ENCODE measurements around the gene COL27A1. TPM values are rescaled to one million over a fixed set of nuclear protein-coding genes. Genes with fewer than 3 reads are reported as not detected.

Gene COL27A1
- total RNA-seq, 2 experiments from 2014 or later = 8.4 to 9.7 TPM

DNA sequence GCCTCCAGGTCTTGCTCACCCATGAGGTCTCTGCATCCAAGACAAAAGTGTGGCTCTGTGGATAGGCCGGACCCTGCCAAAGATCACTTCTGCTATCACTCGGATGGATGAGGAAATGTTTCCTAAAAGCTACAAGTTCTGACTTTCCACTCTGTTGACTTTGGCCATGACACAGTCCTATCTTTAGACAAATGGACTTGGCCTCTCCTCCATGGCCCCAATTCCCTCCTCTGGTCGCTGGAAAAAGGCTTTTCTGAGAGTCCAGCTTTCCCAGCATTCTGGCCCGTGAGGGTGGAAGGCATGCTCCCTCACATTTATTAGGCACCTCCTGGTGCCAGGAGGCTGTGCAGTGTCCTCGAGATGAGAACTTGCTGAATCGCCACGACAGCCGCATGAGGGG lies 83.1 kb downstream of the COL27A1 start:
- TF ChIP-seq, protein P1, sequence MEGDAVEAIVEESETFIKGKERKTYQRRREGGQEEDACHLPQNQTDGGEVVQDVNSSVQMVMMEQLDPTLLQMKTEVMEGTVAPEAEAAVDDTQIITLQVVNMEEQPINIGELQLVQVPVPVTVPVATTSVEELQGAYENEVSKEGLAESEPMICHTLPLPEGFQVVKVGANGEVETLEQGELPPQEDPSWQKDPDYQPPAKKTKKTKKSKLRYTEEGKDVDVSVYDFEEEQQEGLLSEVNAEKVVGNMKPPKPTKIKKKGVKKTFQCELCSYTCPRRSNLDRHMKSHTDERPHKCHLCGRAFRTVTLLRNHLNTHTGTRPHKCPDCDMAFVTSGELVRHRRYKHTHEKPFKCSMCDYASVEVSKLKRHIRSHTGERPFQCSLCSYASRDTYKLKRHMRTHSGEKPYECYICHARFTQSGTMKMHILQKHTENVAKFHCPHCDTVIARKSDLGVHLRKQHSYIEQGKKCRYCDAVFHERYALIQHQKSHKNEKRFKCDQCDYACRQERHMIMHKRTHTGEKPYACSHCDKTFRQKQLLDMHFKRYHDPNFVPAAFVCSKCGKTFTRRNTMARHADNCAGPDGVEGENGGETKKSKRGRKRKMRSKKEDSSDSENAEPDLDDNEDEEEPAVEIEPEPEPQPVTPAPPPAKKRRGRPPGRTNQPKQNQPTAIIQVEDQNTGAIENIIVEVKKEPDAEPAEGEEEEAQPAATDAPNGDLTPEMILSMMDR (IDR thresholded peaks at IDR 0.05) = no peak
- Mint-ChIP-seq H3K36me3 (ENCODE audit: low read depth) (no peaks in the 10 kb centered on the region), H3K9me3 (no peaks in the 10 kb centered on the region), H3K27ac (no peak overlapping the region), H3K27me3 (peaks cover 3% of the 10 kb centered on the region), H3K4me3 (no peak overlapping the region), H3K4me1 (ENCODE audit: low read depth) (peaks cover 4% of the 10 kb centered on the region)
- ATAC-seq (no peak), DNase-seq (no peak)
- intact Hi-C loops (cut with micrococcal nuclease) = no loop called here
- ChIA-PET CTCF (interaction anchor here (3.0 kb wide), 1 partner anchor 52 kb away, joined by 7 read pairs; no protein-coding TSS in a partner anchor), POLR2A (no interaction called here)

DNA sequence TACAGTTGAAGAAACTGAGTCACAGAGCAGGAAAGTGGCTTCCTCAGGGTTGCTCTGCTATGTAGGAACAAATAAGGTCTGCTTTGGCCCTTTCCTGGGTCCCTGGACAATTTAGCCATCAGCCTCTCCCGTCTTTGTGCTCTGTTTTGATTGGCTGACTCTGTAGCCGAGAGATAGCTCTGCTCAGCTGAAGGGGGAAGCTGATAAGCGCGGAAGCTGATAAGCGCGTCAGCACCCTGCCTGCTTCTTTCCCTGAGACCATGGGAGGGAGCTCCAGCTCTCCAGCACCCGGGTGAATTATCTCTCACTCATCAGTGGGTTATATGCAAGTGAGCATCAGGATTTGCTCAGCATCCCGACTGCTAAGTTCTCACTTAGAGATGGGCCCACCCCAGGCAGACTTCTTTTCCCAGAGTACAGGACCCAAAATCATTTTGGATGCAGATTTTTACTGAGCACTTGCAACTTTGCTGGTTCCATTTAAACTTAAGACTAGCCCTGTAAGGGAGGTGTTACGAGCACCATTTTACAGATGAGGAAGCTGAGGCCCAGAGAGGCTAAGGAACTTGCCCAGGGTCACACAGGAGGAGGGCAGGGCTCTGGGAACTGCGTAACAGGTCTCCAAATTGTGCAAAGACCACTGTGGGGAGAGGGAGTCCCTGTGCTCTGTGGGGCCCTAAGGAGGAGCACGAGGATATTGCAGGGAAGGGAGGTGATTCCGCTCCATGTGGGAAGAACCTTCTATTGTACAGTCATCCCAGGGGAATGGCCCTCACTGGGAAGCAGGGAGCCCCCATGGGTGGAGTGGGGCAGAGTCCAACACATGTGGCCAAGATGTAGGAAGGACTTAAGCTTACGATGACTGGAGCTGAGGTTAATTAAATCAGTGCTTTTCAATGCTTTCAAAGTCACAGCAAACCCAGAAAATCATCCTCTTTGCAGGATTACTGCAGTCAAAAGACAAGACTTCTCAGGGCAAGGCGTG lies 83.8 kb downstream of the COL27A1 start:
- H3K27ac Mint-ChIP-seq = no peak overlapping the region
- POLR2A ChIA-PET = no interaction called here
- H3K4me3 Mint-ChIP-seq = no peak overlapping the region
- TF ChIP-seq, protein P1 (IDR thresholded peaks at IDR 0.05) = peak; percentile 14
- no peaks in the 10 kb centered on the region for H3K9me3 Mint-ChIP-seq
- intact Hi-C loops (cut with micrococcal nuclease) = no loop called here
- H3K4me1 Mint-ChIP-seq (ENCODE audit: low read depth) = peaks cover 4% of the 10 kb centered on the region
- ATAC-seq (peak; percentile 47), DNase-seq (peak; percentile 12)
- no peaks in the 10 kb centered on the region for H3K36me3 Mint-ChIP-seq (ENCODE audit: low read depth)
- peaks cover 1% of the 10 kb centered on the region for H3K27me3 Mint-ChIP-seq
- CTCF ChIA-PET = interaction anchor here (3.0 kb wide), 1 partner anchor 52 kb away, joined by 7 read pairs; no protein-coding TSS in a partner anchor

DNA sequence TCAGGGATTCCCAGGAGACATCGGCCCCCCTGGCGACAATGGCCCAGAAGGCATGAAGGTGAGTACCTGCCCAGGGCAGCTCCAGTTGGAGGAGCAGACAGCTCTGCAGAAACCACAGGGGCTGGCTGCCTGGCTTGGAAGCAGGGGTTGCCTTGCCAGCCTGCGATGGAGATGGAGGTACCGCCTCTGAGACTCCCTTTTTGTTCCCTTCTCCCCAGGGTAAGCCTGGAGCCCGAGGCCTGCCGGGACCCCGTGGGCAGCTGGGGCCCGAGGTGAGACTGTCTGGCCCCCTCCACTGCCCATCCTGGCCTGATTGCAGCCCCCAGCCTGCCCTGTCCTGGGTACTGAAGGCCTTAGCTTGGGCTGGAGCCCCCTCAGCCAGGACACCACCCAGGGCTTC lies 84.9 kb downstream of the COL27A1 start:
- Mint-ChIP-seq H3K27ac (no peak overlapping the region), H3K4me1 (ENCODE audit: low read depth) (peaks cover 1% of the 10 kb centered on the region), H3K4me3 (no peak overlapping the region), H3K36me3 (ENCODE audit: low read depth) (no peaks in the 10 kb centered on the region), H3K9me3 (no peaks in the 10 kb centered on the region), H3K27me3 (no peaks in the 10 kb centered on the region)
- DNase-seq (no peak), ATAC-seq (no peak)
- ChIA-PET CTCF (no interaction called here), POLR2A (no interaction called here)
- TF ChIP-seq, protein P1 (IDR thresholded peaks at IDR 0.05) = no peak
- intact Hi-C loops (cut with micrococcal nuclease) = no loop called here

DNA sequence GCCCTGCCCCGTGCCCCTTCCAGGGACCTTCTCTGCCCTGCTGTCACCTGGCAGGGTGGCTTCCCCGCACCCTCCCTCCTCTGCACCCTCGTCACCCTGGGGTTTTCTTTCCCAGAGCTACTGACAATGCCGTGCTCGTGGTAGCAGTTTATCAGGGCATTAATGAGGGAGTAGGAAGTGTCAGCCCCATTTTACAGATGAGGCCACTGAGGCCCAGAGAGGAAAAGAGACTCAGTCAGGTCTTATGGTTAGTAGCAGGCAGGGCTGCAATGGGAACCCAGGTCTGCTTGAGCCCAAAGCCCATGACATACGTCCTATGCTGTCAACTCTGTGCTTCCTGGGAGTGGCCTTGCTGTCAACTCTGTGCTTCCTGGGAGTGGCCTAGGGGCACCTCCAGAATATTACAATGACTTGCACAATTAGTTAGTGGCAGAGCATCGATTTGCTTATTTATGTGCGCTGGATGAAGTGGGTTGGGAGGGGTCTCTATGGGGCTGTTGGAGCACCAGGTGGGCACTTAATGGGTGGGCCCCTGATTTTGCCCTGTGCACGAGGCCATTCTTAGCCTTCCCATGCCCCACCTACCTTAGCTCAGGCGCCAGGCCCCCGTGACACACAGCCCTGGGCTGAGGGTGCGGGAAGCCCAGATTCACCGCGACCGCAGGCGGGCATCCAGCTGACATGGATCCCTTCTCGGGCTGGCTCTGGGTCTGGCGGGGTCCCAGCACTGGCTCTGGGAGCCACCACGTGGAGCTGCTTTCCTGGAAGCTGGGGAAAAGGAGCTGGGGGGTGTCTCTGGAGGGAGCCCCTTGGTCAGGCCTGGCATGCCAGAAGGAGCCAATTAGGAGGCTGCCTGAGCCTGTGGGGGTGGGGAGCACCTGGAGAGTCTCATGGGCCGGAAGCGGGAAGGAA lies 85.6 kb downstream of the COL27A1 start:
- no peak overlapping the region for H3K4me3 Mint-ChIP-seq
- H3K27me3 Mint-ChIP-seq = no peaks in the 10 kb centered on the region
- POLR2A ChIA-PET = no interaction called here
- intact Hi-C loops (cut with micrococcal nuclease) = no loop called here
- no peaks in the 10 kb centered on the region for H3K36me3 Mint-ChIP-seq (ENCODE audit: low read depth)
- H3K27ac Mint-ChIP-seq = no peak overlapping the region
- CTCF ChIA-PET = no interaction called here
- TF ChIP-seq, protein P1 (IDR thresholded peaks at IDR 0.05) = no peak
- no peak for ATAC-seq
- H3K9me3 Mint-ChIP-seq = no peaks in the 10 kb centered on the region
- DNase-seq = no peak
- no peaks in the 10 kb centered on the region for H3K4me1 Mint-ChIP-seq (ENCODE audit: low read depth)
